PC-9 (cell line): ENCODE data around the gene SLC18A3.

ENCODE experiments used
- CTCF ChIP-seq: fragments of 200-600 bp; sonication (generic); conservative IDR thresholded peaks from 2 replicates; pipeline ENCODE4 v1.6.1; 2017; ENCODE audit warnings: mixed run types, antibody characterized with exemption, mild to moderate bottlenecking, moderate library complexity
- EZH2 ChIP-seq: fragments of 200-600 bp; sonication (generic); IDR thresholded peaks from 2 replicates; pipeline ENCODE4 v1.8.0; 2017; ENCODE audit warnings: antibody characterized with exemption, low read depth

- TF ChIP-seq CTCF (no peak), EZH2 (no peak)
Measured at GRCh38 chr10:49597426-49598163, 12.5 kb upstream of the SLC18A3 start.
